Loucy (cell line): Measurements from ENCODE around the gene FAM83C.

Source experiments
- H2AFZ ChIP-seq: fragments of 200-600 bp; sonication (generic); 2 replicates; pipeline ENCODE4 v1.6.0; 2016; ENCODE audit warnings: antibody characterized with exemption, mild to moderate bottlenecking, low read length, moderate library complexity
- H3F3A ChIP-seq: fragments of 200-600 bp; 2 replicates; pipeline ENCODE4 v1.6.0; 2016; ENCODE audit warnings: antibody characterized with exemption, low read depth, mild to moderate bottlenecking
- H3K27me3 ChIP-seq: fragments of 200-600 bp; sonication (generic); 2 replicates; pipeline ENCODE4 v1.6.1; 2014; ENCODE audit warnings: low read length, mild to moderate bottlenecking; ENCODE audit not compliant: insufficient read depth, poor library complexity, severe bottlenecking
- H3K36me3 ChIP-seq: fragments of 200-600 bp; sonication (generic); 2 replicates; pipeline ENCODE4 v1.6.1; 2016; ENCODE audit warnings: low read length; ENCODE audit not compliant: insufficient read depth
- H3K4me1 ChIP-seq: fragments of 200-600 bp; sonication (generic); 2 replicates; pipeline ENCODE4 v1.5.1; 2014; ENCODE audit warnings: low read length, mild to moderate bottlenecking; ENCODE audit not compliant: insufficient read depth, poor library complexity, severe bottlenecking
- H3K4me2 ChIP-seq: fragments of 200-600 bp; sonication (generic); 2 replicates; pipeline ENCODE4 v1.6.0; 2014; ENCODE audit warnings: antibody characterized with exemption, low read length, low read depth, mild to moderate bottlenecking; ENCODE audit not compliant: poor library complexity, severe bottlenecking
- H3K4me3 ChIP-seq: fragments of 200-600 bp; sonication (generic); 2 replicates; pipeline ENCODE4 v1.5.1; 2014; ENCODE audit warnings: low read length, mild to moderate bottlenecking, mixed read lengths; ENCODE audit not compliant: poor library complexity, severe bottlenecking
- H3K79me2 ChIP-seq: fragments of 200-600 bp; sonication (generic); 2 replicates; pipeline ENCODE4 v1.6.1; 2014; ENCODE audit warnings: low read length; ENCODE audit not compliant: insufficient read depth
- H3K9ac ChIP-seq: fragments of 200-600 bp; sonication (generic); 2 replicates; pipeline ENCODE4 v1.6.0; 2014; ENCODE audit warnings: mild to moderate bottlenecking, low read depth, low read length, moderate library complexity; ENCODE audit not compliant: poor library complexity, severe bottlenecking
- H3K9me2 ChIP-seq: fragments of 200-600 bp; sonication (generic); replicated peaks from 2 replicates; pipeline ENCODE4 v1.6.1; 2016; ENCODE audit warnings: low read depth, low read length, mixed read lengths
- H3K9me3 ChIP-seq: fragments of 200-600 bp; sonication (generic); 2 replicates; pipeline ENCODE4 v1.6.1; 2014; ENCODE audit warnings: mild to moderate bottlenecking, antibody characterized with exemption, low read length, low read depth; ENCODE audit not compliant: insufficient read depth
- H4K20me1 ChIP-seq: fragments of 200-600 bp; sonication (generic); 2 replicates; pipeline ENCODE4 v1.6.0; 2014; ENCODE audit warnings: antibody characterized with exemption, low read length, mild to moderate bottlenecking; ENCODE audit not compliant: insufficient read depth, poor library complexity, severe bottlenecking
- EZH2phosphoT487 ChIP-seq: fragments of 200-600 bp; IDR thresholded peaks from 2 replicates; pipeline ENCODE4 v1.6.1; 2018; ENCODE audit warnings: antibody characterized with exemption, mild to moderate bottlenecking, moderate library complexity, borderline replicate concordance
- TF ChIP-seq, protein P1 (sequence below): fragments of 200-600 bp; sonication (generic); conservative IDR thresholded peaks from 2 replicates; pipeline ENCODE4 v1.5.1; 2014; ENCODE audit warnings: mild to moderate bottlenecking, antibody characterized with exemption, low read length

FAM83C gene

DNA sequence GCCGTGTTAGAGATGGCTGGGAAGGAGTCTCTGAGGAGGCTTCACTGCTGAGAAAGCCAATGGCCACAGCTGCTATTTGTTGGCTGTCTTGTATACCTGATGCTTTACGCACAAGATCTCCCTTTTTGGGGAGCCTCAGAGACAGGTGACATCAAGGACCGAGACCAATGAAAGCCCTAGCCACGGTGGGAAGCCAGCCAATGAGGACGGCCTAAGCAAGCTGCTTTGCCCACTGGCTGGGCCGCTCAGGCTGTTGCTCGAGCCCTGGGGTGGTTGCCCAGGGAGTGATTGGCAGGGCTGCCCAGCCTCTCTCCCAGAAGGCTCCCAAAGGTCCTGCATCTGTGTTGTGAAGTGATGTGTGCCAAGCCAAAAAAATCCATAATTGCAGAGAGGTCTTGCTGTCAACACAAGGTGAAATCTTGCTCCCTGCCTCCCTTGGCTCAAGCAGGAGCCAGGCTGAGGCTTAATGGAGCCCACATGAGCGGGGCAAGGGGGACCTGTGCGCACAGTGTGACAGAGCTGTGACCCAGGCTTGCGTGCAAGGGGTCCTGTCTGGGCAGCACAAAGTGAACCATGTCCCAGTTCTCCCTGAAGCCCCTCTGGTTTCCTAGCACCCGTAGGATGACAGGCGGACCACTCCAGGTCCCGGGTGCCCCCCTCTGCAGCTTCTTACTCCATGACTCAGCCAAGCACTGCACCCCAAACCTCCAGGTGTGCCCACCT is 18.6 kb downstream of the FAM83C start:
- Histone ChIP-seq H3F3A (peaks cover 4% of the 10 kb centered on the region; the same call in 1 of the 2 replicates), H4K20me1 (peaks cover 3% of the 10 kb centered on the region), H3K9me3 (no peaks in the 10 kb centered on the region), H3K9ac (no peak overlapping the region), H3K79me2 (peaks cover 10% of the 10 kb centered on the region; the same call in 1 of the 2 replicates), H3K27me3 (no peaks in the 10 kb centered on the region), H3K4me2 (no peak overlapping the region), H3K9me2 (no peaks in the 10 kb centered on the region), H3K36me3 (peaks cover 9% of the 10 kb centered on the region; the same call in 1 of the 2 replicates), H3K4me3 (no peak overlapping the region), H2AFZ (no peak overlapping the region), H3K4me1 (peaks cover 3% of the 10 kb centered on the region)
- TF ChIP-seq, protein P1, sequence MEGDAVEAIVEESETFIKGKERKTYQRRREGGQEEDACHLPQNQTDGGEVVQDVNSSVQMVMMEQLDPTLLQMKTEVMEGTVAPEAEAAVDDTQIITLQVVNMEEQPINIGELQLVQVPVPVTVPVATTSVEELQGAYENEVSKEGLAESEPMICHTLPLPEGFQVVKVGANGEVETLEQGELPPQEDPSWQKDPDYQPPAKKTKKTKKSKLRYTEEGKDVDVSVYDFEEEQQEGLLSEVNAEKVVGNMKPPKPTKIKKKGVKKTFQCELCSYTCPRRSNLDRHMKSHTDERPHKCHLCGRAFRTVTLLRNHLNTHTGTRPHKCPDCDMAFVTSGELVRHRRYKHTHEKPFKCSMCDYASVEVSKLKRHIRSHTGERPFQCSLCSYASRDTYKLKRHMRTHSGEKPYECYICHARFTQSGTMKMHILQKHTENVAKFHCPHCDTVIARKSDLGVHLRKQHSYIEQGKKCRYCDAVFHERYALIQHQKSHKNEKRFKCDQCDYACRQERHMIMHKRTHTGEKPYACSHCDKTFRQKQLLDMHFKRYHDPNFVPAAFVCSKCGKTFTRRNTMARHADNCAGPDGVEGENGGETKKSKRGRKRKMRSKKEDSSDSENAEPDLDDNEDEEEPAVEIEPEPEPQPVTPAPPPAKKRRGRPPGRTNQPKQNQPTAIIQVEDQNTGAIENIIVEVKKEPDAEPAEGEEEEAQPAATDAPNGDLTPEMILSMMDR: no peak
- TF ChIP-seq EZH2phosphoT487: no peak

DNA sequence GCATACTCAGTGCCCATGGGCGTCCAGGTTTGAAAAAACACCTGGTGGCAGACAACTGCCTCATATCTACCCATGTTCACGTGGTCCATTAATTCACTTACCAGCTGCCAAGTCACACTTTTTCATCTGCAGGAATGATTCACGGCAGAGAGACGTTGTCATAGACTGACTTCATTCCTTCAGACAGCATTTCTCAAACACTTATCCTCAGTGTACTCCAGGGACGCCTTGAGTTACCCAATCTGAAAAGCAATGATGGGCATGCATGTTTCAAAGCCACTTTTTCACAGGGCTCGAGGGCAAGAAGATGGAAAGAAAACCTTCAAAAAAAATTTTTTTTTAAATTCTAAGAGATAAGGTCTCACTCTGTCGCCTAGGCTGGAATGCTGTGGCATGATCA is 20.3 kb downstream of the FAM83C start:
- H3K4me2 ChIP-seq: no peak overlapping the region
- no peaks in the 10 kb centered on the region for H3K27me3 ChIP-seq
- no peak overlapping the region for H2AFZ ChIP-seq
- peaks cover 2% of the 10 kb centered on the region for H4K20me1 ChIP-seq
- H3F3A ChIP-seq: no peaks in the 10 kb centered on the region
- H3K4me1 ChIP-seq: peaks cover 3% of the 10 kb centered on the region
- peaks cover 8% of the 10 kb centered on the region; the same call in 1 of the 2 replicates for H3K79me2 ChIP-seq
- no peak overlapping the region for H3K4me3 ChIP-seq
- H3K36me3 ChIP-seq: peaks cover under 1% of the 10 kb centered on the region; the same call in 1 of the 2 replicates
- no peaks in the 10 kb centered on the region for H3K9me3 ChIP-seq
- H3K9ac ChIP-seq: no peak overlapping the region
- TF ChIP-seq, protein P1: no peak
- no peak for TF ChIP-seq EZH2phosphoT487
- H3K9me2 ChIP-seq: no peaks in the 10 kb centered on the region

DNA sequence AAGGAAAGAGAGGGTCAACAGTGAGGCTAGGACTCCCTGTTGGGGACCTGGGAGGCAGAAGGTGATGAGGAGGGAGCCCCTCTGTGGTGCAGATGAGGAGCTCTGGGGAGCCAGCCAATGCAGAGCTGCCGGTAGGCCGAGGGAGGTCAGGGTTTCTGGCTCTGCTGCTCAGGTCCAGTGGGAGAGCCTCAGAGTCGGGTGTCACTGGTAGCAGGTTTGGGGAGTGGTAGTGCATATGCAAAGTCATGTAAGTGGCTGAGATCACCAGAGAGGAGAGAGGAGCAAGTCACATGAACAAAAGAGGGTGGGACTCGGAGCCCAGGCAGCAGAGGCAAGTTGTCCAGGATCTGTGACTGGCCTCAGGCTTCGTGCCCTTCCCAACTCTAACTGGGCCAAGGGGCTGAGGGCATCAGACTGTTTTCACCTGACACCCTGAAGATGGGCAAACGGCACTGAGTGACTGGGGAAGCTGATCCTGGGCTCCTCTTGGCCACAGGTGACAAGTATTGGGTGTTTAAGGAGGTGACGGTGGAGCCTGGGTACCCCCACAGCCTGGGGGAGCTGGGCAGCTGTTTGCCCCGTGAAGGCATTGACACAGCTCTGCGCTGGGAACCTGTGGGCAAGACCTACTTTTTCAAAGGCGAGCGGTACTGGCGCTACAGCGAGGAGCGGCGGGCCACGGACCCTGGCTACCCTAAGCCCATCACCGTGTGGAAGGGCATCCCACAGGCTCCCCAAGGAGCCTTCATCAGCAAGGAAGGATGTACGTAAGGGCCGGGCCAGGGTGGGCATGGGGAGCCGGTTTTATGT is 20.9 kb downstream of the FAM83C start:
- peaks cover 2% of the 10 kb centered on the region; the same call in 1 of the 2 replicates for H3K79me2 ChIP-seq
- TF ChIP-seq, protein P1: no peak
- no peak for TF ChIP-seq EZH2phosphoT487
- no peak overlapping the region for H3K4me2 ChIP-seq
- no peaks in the 10 kb centered on the region for H3K9me3 ChIP-seq
- no peak overlapping the region for H3K4me3 ChIP-seq
- no peaks in the 10 kb centered on the region for H3K9me2 ChIP-seq
- no peak overlapping the region for H2AFZ ChIP-seq
- H3K4me1 ChIP-seq: no peaks in the 10 kb centered on the region
- H3F3A ChIP-seq: no peaks in the 10 kb centered on the region
- no peaks in the 10 kb centered on the region; the same call in 1 of the 2 replicates for H3K36me3 ChIP-seq
- H3K27me3 ChIP-seq: no peaks in the 10 kb centered on the region
- H4K20me1 ChIP-seq: no peaks in the 10 kb centered on the region
- H3K9ac ChIP-seq: no peak overlapping the region
